RWPE1 (cell line): ENCODE measurements around the gene RGS19.

ENCODE experiments used
- CTCF ChIA-PET: fragments of 350-600 bp; sonication (Branson Sonifier 250); formaldehyde crosslinking; extraction: SDS; loops from one replicate; lab custom pipeline; 2021; lab: Yijun Ruan, JAX
- POLR2A ChIA-PET: fragments of 400-600 bp; formaldehyde crosslinking; extraction: SDS; loops from one replicate; lab custom pipeline; 2020; ENCODE audit warnings: antibody characterized with exemption; ENCODE audit not compliant: low non-redundant PET; lab: Yijun Ruan, JAX
- DNase-seq: peaks from one replicate; pipeline ENCODE4 v3.0.0; 2012; ENCODE audit warnings: low spot score
- H3K27ac ChIP-seq: fragments of 450-650 bp; 2 replicates; pipeline ENCODE4 v1.5.1; 2017
- CTCF ChIP-seq: fragments of 450-650 bp; conservative IDR thresholded peaks from 2 replicates; pipeline ENCODE4 v1.5.1; 2017; ENCODE audit warnings: low read depth, mild to moderate bottlenecking

RGS19 gene

GRCh38 chr20:64025826-64026412 lies 53.4 kb downstream of the RGS19 start:
- ChIA-PET CTCF (interaction anchor here (5.5 kb wide), 1 partner anchor 13 kb away, joined by 55 read pairs; no protein-coding TSS in a partner anchor), POLR2A (no interaction called here)
- H3K27ac ChIP-seq, result no peak overlapping the region
- no peak for TF ChIP-seq CTCF
- no peak for DNase-seq

GRCh38 chr20:64025101-64025825 lies 54.1 kb downstream of the RGS19 start:
- TF ChIP-seq CTCF, result no peak
- ChIA-PET POLR2A (no interaction called here), CTCF (interaction anchor here (0.5 to 5.5 kb wide), 4 partner anchors 14 to 249 kb away, joined by 3 to 55 read pairs (median 4); no protein-coding TSS in a partner anchor)
- no peak for DNase-seq
- no peak overlapping the region for H3K27ac ChIP-seq

GRCh38 chr20:64024141-64024990 lies 55.0 kb downstream of the RGS19 start:
- POLR2A ChIA-PET, result no interaction called here
- TF ChIP-seq CTCF, result no peak
- DNase-seq, result no peak
- H3K27ac ChIP-seq, result no peak overlapping the region
- CTCF ChIA-PET, result interaction anchor here (0.5 to 5.5 kb wide), 4 partner anchors 14 to 248 kb away, joined by 3 to 55 read pairs (median 4); no protein-coding TSS in a partner anchor

DNA sequence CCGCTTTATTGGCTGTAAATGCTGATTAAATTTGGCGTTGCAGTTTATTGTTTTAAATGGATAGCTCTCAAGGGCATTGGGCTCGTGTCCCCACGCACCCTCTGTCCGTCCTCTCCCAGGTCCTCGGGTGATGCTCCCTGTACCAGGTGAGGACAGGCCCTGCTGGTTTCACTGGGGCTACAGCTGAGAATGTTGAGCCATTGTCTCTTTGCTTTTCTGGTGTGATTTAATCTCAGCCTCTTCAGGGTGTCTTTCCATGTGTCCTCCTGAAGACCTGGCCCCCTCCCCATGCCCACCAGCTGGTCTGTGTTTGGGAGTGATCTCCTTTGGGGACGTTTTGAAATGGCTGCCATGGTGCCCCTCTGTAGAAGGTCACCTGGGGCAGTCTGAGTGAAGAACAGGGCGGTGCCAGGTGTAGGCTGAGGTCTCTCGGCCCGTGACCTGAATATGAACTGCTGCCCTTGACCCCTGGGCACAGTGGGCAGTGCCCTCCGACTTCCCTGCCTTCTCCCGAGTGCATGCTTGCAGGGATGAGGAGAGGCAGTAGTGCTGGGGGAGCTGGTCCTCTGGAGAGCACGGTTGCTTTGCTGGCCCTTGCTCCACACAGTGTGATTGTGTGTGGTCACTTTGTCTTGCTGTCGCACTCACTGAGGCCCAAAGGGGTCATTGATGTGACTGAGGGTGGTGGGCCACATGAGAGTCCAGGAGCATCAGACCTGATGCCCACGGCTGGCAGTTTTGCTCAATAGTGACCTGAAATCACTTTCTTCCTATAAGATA lies 55.8 kb downstream of the RGS19 start:
- ChIA-PET POLR2A (no interaction called here), CTCF (interaction anchor here (5.5 kb wide), 1 partner anchor 15 kb away, joined by 55 read pairs; no protein-coding TSS in a partner anchor)
- no peak for TF ChIP-seq CTCF
- H3K27ac ChIP-seq, result no peak overlapping the region
- DNase-seq, result no peak
